GM19193 (cell line): ENCODE data around the gene RAB17.

ENCODE experiments used
- POLR2A ChIP-seq: IDR thresholded peaks from 4 replicates; pipeline ENCODE4 v1.6.1; 2011; ENCODE audit not compliant: insufficient read depth, insufficient read length; ENCODE audit errors: extremely low read depth

RAB17 gene

GRCh38 chr2:237628247-237629187, 38.0 kb upstream of the RAB17 start:
- TF ChIP-seq POLR2A = no peak

GRCh38 chr2:237627441-237628246, 37.1 kb upstream of the RAB17 start, which contains the start of gene LRRFIP1:
Gene LRRFIP1 (plus strand): TSS chr2:237627587. CDS start chr2:237627645, 58 bp downstream.
- no peak for TF ChIP-seq POLR2A

- TF ChIP-seq POLR2A = no peak
Observed at GRCh38 chr2:237626813-237627440, 36.4 kb upstream of the RAB17 start.

GRCh38 chr2:237625777-237626176, 35.2 kb upstream of the RAB17 start:
- TF ChIP-seq POLR2A = no peak

- no peak for TF ChIP-seq POLR2A
Observed at GRCh38 chr2:237625216-237625705, 34.7 kb upstream of the RAB17 start.

GRCh38 chr2:237624565-237624964, 34.0 kb upstream of the RAB17 start:
- TF ChIP-seq POLR2A = no peak

GRCh38 chr2:237623428-237624403, 33.2 kb upstream of the RAB17 start:
- no peak for TF ChIP-seq POLR2A

GRCh38 chr2:237618449-237618848, 27.9 kb upstream of the RAB17 start:
- TF ChIP-seq POLR2A = no peak

- no peak for TF ChIP-seq POLR2A
Observed at GRCh38 chr2:237617587-237617982, 27.1 kb upstream of the RAB17 start.

GRCh38 chr2:237616734-237617586, 26.4 kb upstream of the RAB17 start:
- TF ChIP-seq POLR2A = no peak

- TF ChIP-seq POLR2A = no peak
Observed at GRCh38 chr2:237616373-237616733, 25.8 kb upstream of the RAB17 start.

- no peak for TF ChIP-seq POLR2A
Observed at GRCh38 chr2:237615631-237616249, 25.2 kb upstream of the RAB17 start.
